Neural crest cell (in vitro differentiated cells): ENCODE results near the gene INAFM2. TPM values are rescaled to one million over a fixed set of nuclear protein-coding genes. Genes with fewer than 3 reads are reported as not detected.

Source experiments
- DNase-seq: peaks from one replicate; pipeline ENCODE4 v3.0.0; 2021; ENCODE audit warnings: low read depth, mixed read lengths, low spot score
- H3K27ac Mint-ChIP-seq: one replicate; pipeline ENCODE4 v1.8.0; 2021; ENCODE audit warnings: mild to moderate bottlenecking, mixed read lengths; ENCODE audit not compliant: unreplicated experiment
- H3K27me3 Mint-ChIP-seq: 2 replicates; pipeline ENCODE4 v1.8.0; 2021; ENCODE audit warnings: low read depth, mild to moderate bottlenecking, mixed read lengths
- H3K36me3 Mint-ChIP-seq: 2 replicates; pipeline ENCODE4 v1.8.0; 2021; ENCODE audit warnings: low read depth, mild to moderate bottlenecking, mixed read lengths
- H3K4me1 Mint-ChIP-seq: 2 replicates; pipeline ENCODE4 v1.8.0; 2021; ENCODE audit warnings: mixed read lengths
- H3K4me3 Mint-ChIP-seq: one replicate; pipeline ENCODE4 v1.8.0; 2021; ENCODE audit warnings: mild to moderate bottlenecking, mixed read lengths
- H3K9me3 Mint-ChIP-seq: 2 replicates; pipeline ENCODE4 v1.8.0; 2021; ENCODE audit warnings: mixed read lengths
- total RNA-seq: library from RNA; stranded (reverse); gene quantifications from 2 replicates; pipeline ENCODE4 v1.2.1, GENCODE V29; 2021
- TF ChIP-seq, protein P1 (sequence below): fragments of 200-600 bp; sonication (generic); conservative IDR thresholded peaks from 2 replicates; pipeline ENCODE4 v1.5.0; 2021; ENCODE audit warnings: antibody characterized with exemption, mild to moderate bottlenecking

Gene INAFM2
- total RNA-seq, 1 donor from 2014 or later, result 27.5 TPM

DNA sequence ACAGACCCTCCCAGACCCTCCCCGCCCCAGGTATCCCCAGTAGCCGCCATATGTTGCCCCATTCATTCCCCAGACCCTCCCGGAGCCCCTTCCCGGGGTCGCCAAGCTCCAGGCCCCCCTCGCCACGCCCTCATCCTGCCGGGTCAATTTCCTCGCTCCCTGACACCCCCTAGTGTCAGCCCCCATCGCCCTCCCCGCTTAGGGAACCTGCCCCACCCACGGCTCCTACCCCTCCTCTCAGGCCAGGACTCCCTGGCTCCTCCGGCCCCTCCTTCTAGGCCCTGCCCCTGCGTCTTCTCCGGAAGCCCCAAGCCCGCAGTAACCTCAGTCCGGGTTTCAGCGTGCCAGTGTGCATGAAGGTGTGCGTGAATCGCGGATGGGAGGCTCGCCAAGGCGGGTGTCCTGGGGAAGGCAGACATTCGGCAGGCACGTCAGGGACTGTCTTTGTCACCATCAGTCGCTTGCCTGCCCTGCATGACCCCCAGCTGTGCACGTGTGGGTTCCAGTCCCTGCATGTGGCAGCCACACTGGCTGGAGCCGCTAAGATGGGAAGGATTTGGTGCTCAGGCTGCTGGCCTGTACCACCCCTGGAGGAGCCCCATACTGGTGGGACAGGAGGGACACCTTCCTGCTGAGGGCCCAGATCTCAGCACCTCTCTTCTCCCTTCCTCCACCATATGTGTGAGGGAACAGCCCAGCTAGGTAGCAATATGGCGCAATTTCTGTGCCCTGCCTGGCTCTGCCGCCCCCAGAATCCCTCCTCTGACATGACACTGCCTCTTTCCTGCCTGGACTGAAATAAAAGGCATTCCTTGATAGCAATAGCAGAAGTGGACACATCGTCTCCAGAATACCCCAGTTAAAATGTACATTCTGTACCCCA, 35.2 kb downstream of the INAFM2 start:
- Mint-ChIP-seq H3K4me1 (peaks cover 25% of the 10 kb centered on the region), H3K9me3 (no peaks in the 10 kb centered on the region), H3K27me3 (peaks cover 26% of the 10 kb centered on the region), H3K4me3 (peak overlapping the region; percentile 84), H3K36me3 (no peaks in the 10 kb centered on the region), H3K27ac (no peak overlapping the region)
- peak; percentile 24 for DNase-seq
- TF ChIP-seq, protein P1, sequence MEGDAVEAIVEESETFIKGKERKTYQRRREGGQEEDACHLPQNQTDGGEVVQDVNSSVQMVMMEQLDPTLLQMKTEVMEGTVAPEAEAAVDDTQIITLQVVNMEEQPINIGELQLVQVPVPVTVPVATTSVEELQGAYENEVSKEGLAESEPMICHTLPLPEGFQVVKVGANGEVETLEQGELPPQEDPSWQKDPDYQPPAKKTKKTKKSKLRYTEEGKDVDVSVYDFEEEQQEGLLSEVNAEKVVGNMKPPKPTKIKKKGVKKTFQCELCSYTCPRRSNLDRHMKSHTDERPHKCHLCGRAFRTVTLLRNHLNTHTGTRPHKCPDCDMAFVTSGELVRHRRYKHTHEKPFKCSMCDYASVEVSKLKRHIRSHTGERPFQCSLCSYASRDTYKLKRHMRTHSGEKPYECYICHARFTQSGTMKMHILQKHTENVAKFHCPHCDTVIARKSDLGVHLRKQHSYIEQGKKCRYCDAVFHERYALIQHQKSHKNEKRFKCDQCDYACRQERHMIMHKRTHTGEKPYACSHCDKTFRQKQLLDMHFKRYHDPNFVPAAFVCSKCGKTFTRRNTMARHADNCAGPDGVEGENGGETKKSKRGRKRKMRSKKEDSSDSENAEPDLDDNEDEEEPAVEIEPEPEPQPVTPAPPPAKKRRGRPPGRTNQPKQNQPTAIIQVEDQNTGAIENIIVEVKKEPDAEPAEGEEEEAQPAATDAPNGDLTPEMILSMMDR, result no peak

DNA sequence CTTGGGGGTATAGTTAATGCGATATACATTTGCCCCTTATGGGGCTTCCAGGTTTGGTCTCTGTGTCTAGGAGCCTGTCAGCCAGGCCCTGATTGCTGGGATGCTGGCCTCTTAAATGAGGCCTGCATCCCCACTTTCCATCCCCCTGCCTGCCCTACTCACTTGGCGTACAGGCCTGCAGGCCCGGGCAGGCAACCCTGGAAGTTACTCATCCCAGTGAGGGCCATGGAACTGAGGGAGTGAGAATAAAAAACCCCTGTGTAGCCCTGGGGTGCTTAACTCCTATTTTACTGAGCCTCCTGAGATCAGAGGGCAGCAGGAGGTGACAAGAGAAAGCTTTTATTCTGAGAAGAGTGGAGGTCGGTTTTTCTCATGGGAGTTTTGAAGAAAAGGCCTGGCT, 36.5 kb downstream of the INAFM2 start:
- TF ChIP-seq, protein P1, result no peak
- no peak overlapping the region for H3K27ac Mint-ChIP-seq
- peak overlapping the region; percentile 84 for H3K4me3 Mint-ChIP-seq
- no peaks in the 10 kb centered on the region for H3K36me3 Mint-ChIP-seq
- peaks cover 26% of the 10 kb centered on the region for H3K27me3 Mint-ChIP-seq
- H3K4me1 Mint-ChIP-seq, result peaks cover 15% of the 10 kb centered on the region
- no peak for DNase-seq
- no peaks in the 10 kb centered on the region for H3K9me3 Mint-ChIP-seq

DNA sequence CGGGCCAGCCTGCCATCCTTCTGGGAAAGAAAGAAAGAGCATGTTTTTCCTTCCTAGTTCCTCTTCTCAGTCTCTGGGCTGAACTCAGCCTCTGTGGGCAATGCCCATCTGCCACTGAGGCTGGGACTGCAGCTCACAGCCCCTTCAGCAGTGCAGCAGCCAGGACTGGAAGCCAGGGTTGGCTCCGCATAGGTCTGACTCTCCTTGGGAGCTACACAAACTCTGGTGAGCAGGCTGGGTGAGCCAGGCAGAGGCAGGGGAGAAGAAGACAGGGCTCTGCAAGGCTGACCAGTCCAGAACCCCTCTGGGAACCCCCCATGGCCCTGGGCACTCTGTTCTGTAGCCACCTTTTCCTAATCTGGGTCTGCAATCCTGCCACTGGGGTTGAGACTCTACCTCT, 38.1 kb downstream of the INAFM2 start:
- H3K36me3 Mint-ChIP-seq, result no peaks in the 10 kb centered on the region
- peaks cover 31% of the 10 kb centered on the region for H3K27me3 Mint-ChIP-seq
- H3K9me3 Mint-ChIP-seq, result no peaks in the 10 kb centered on the region
- peaks cover 9% of the 10 kb centered on the region for H3K4me1 Mint-ChIP-seq
- TF ChIP-seq, protein P1, result no peak
- no peak overlapping the region for H3K4me3 Mint-ChIP-seq
- H3K27ac Mint-ChIP-seq, result no peak overlapping the region
- no peak for DNase-seq

DNA sequence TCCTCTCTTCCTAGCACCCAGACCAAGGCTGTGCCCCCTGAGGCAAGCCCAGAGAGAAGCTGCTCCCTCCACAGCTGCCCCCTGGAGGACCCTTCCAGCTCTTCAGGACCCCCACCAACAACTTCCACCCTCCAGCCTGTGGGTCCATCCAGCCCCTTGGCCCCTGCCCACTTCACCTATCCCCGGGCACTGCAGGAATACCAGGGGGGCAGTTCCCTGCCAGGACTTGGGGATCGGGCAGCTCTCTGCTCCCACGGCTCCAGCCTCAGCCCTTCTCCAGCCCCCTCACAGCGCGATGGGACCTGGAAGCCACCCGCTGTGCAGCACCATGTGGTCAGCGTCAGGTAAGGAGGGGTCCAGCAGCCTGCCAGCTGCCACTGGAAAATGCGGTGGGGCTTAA, 40.1 kb downstream of the INAFM2 start:
- H3K36me3 Mint-ChIP-seq, result no peaks in the 10 kb centered on the region
- peaks cover 38% of the 10 kb centered on the region for H3K27me3 Mint-ChIP-seq
- TF ChIP-seq, protein P1, result no peak
- no peak for DNase-seq
- H3K27ac Mint-ChIP-seq, result no peak overlapping the region
- H3K4me1 Mint-ChIP-seq, result no peaks in the 10 kb centered on the region
- no peak overlapping the region for H3K4me3 Mint-ChIP-seq
- H3K9me3 Mint-ChIP-seq, result no peaks in the 10 kb centered on the region

DNA sequence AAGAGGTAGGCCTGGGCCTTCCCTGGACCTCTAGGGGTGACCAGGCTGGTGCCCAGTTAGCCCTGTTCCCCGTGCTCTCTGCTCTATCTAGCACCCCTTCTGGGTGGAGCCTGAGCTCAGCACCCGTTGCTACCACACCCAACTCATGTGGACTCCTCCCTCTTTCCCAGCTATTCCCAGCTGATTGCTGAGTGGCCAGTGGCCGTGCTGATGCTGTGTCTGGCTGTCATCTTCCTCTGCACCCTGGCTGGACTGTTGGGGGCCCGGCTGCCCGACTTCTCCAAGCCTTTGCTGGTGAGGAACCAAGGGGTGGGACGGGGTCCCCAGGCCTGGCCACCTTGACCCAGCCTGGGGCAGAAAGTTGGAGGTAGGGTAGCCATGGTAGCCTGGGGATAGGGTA, 40.8 kb downstream of the INAFM2 start:
- Mint-ChIP-seq H3K27me3 (peaks cover 36% of the 10 kb centered on the region), H3K36me3 (no peaks in the 10 kb centered on the region), H3K4me1 (peaks cover 3% of the 10 kb centered on the region), H3K27ac (no peak overlapping the region), H3K4me3 (no peak overlapping the region), H3K9me3 (no peaks in the 10 kb centered on the region)
- TF ChIP-seq, protein P1, result no peak
- DNase-seq, result no peak
